Smooth muscle cell of bladder (primary cell): ENCODE measurements around the gene PAX5. TPM values are rescaled to one million over a fixed set of nuclear protein-coding genes. Genes with fewer than 3 reads are reported as not detected.

Experiments used
- total RNA-seq: library from RNA; depleted of rRNA; stranded (reverse); fragments of >200 nt; gene quantifications from 2 replicates; pipeline ENCODE4 v1.2.3, GENCODE V29; 2014

Gene PAX5
- not detected in 2 replicates for total RNA-seq

DNA sequence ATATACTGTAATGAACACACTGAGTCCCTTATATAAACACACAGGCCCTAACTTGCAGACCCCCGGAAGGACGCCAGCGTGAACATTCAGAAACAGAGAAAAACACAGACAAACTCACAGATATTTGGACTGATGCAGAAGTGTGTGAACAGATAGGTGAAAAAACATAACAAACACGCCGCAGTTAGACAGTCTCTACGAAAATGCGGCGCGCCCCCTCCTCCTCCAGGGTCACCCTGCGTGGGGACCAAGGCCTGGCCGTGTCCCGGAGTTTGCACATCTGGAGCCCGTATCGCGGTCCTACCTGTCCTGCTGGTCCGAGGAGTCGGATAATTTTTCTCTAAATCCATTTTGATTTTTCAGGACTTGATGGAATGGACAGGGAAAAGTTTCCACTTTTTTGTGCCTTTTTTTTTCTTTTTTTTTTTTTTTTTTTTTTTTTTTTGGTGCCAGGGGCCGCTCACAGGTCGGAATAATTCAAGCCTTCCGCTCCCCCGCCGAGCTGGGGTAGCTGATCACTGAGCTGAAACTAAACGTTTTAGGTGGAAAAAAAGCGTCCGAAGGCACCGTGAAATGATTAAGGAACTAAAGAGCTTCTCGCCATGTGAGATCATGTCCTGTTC lies at the start of gene PAX5:
Gene PAX5, minus strand, starts transcription at position 587 of the 623 bp plus-strand sequence. Its CDS starts 237 bp downstream, at position 350.

Other genes starting within 250 kb of the PAX5 start
- gene ZCCHC7, start 86.3 kb upstream of the PAX5 start, total RNA-seq, result 18.2 and 21.6 TPM in 2 replicates